K562 treated with DMSO at 1 percent for 4 hours (cell line): ENCODE measurements around the gene NPFFR1. TPM values are rescaled to one million over a fixed set of nuclear protein-coding genes. Genes with fewer than 3 reads are reported as not detected.

Experiments used
- total RNA-seq: library from RNA; unstranded; fragments of 300-600 nt; gene quantifications from 2 replicates; pipeline ENCODE4 v1.2.3, GENCODE V29; 2022; ENCODE audit not compliant: insufficient read depth

NPFFR1 gene, protein sequence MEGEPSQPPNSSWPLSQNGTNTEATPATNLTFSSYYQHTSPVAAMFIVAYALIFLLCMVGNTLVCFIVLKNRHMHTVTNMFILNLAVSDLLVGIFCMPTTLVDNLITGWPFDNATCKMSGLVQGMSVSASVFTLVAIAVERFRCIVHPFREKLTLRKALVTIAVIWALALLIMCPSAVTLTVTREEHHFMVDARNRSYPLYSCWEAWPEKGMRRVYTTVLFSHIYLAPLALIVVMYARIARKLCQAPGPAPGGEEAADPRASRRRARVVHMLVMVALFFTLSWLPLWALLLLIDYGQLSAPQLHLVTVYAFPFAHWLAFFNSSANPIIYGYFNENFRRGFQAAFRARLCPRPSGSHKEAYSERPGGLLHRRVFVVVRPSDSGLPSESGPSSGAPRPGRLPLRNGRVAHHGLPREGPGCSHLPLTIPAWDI
- total RNA-seq, result not detected in 2 replicates

GRCh38 chr10:70283445-70284399, at the start of gene NPFFR1:
NPFFR1 (minus strand) TSS chr10:70284004; CDS start chr10:70283676, 328 bp downstream.

DNA sequence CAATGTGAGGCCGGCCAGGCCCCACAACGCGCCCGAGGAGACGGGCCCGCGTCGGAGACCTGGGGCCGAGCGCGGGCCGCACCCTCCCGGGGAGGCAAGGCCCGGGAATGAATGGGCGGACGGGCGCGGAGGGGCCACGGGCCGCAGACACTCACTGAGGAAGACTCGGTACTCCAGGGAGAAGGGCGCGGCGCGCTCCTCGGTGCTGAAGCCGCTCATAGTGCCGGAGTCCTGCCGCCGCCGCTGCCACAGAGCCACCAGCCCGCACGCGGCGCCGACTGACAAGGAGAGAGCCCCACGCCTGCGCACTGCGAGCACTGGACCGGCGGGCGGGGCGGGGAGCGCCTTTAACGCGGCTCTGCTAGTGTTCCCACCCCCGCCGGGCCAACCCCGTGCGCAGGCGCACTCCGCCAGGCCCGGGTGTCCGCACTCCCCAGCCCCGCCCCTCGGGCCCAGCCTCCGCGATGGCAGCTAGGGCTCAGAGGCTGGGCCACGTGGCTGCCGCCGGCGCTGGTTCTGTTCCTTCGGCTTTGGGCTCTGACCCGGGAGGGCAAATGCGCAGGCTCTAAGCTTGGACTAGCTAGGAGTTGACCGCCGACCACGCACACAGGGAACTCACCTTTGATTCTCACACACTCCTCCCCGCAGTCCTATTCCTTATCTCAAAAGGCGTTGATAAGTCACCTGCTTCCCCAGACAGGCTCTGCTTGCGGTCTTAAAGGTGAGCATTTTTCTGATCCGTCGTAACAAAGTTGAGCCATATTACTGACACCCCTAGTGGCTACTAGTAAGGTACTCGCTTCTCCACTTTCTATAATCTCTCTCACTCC, 50.5 kb downstream of the NPFFR1 start, which contains the start of gene PPA1:
PPA1 (minus strand) TSS at position 321 of the 830 bp plus-strand sequence; CDS start at position 219, 102 bp downstream.

Other genes starting within 250 kb of the NPFFR1 start
- gene MACROH2A2, start 231.2 kb downstream of the NPFFR1 start, total RNA-seq, result not detected in 2 replicates
- gene AIFM2, start 151.2 kb downstream of the NPFFR1 start, total RNA-seq, result 14.2 and 16.5 TPM in 2 replicates
- 4.4 and 4.5 TPM in 2 replicates for gene TYSND1, start 137.3 kb downstream of the NPFFR1 start, total RNA-seq
- 22.9 and 26.4 TPM in 2 replicates for gene SAR1A, start 113.5 kb downstream of the NPFFR1 start, total RNA-seq
- gene PPA1, start 50.6 kb downstream of the NPFFR1 start, total RNA-seq, result 245 and 248 TPM in 2 replicates
- 12.6 and 15.7 TPM in 2 replicates for gene LRRC20, start 98.6 kb upstream of the NPFFR1 start, total RNA-seq
- 46.9 and 56.1 TPM in 2 replicates for gene EIF4EBP2, start 120.1 kb upstream of the NPFFR1 start, total RNA-seq
- not detected in 2 replicates for gene NODAL, start 157.7 kb upstream of the NPFFR1 start, total RNA-seq
- gene PALD1, start 194.8 kb upstream of the NPFFR1 start, total RNA-seq, result not detected in 2 replicates